Stimulated activated effector memory CD8-positive, alpha-beta T cell treated with anti-CD3 and anti-CD28 coated beads, Interleukin-12 subunit alpha, Interleukin-12 subunit beta, amount 100 ng/mL, for 72 hours (primary cell): ENCODE data around the gene WNT1.
A peak's percentile ranks its signal among the peaks of the same experiment; 100 is the strongest.

Experiments
- ATAC-seq: fragments of 150-1000 bp; cut with Tn5 transposase; 2 replicates; pipeline ENCODE4 v1.10.0; 2021
- DNase-seq, 2 donors: peaks; one replicate each; pipeline ENCODE4 v3.0.0; 2021 to 2022; ENCODE audit warnings: low spot score in 2 of 2
- H3K27ac Mint-ChIP-seq: one replicate; pipeline ENCODE4 v1.8.0; 2022; ENCODE audit warnings: mild to moderate bottlenecking, mixed read lengths
- H3K36me3 Mint-ChIP-seq: one replicate; pipeline ENCODE4 v1.8.0; 2022; ENCODE audit warnings: mild to moderate bottlenecking, mixed read lengths
- H3K4me1 Mint-ChIP-seq: one replicate; pipeline ENCODE4 v1.8.0; 2022; ENCODE audit warnings: mixed read lengths
- H3K4me3 Mint-ChIP-seq: one replicate; pipeline ENCODE4 v1.8.0; 2022; ENCODE audit warnings: mild to moderate bottlenecking, mixed read lengths
- H3K9me3 Mint-ChIP-seq: one replicate; pipeline ENCODE4 v1.8.0; 2022; ENCODE audit warnings: mixed read lengths

Gene WNT1

DNA sequence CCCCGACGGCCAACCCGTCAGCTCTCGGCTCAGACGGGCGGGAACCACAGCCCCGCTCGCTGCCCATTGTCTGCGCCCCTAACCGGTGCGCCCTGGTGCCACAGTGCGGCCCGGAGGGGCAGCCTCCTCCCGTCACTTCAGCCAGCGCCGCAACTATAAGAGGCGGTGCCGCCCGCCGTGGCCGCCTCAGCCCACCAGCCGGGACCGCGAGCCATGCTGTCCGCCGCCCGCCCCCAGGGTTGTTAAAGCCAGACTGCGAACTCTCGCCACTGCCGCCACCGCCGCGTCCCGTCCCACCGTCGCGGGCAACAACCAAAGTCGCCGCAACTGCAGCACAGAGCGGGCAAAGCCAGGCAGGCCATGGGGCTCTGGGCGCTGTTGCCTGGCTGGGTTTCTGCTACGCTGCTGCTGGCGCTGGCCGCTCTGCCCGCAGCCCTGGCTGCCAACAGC, at the start of gene WNT1:
Gene WNT1 (plus strand): TSS at position 32 of the 450 bp plus-strand sequence. CDS start 329 bp downstream, at position 361.
- Mint-ChIP-seq H3K9me3 (no peaks in the 10 kb centered on the region), H3K36me3 (peaks cover 14% of the 10 kb centered on the region), H3K4me1 (peaks cover 70% of the 10 kb centered on the region), H3K4me3 (peak within 1 kb of the TSS; percentile 80), H3K27ac (peak within 1 kb of the TSS; percentile 89)
- peak; percentile 3 for ATAC-seq
- DNase-seq = no peak

DNA sequence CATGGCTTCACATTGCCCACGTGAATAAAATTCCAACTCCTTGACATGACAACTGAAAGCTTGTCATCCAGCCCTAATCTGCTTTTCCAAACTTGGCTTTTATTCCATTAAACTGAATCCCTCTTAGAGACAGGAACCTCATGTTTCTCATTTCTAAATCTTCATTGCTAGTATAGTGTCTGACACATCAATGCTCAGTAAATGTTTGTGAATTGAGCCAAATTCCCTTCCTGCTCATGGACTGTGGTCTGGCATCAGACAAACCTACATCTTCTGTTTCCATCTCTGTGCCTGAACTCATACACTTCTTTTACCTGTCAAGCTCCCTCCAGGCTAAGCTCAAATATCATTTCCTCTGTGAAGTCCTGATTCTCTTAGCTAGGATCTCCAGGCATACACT, 48.6 kb upstream of the WNT1 start:
- H3K36me3 Mint-ChIP-seq = peaks cover 64% of the 10 kb centered on the region
- no peak overlapping the region for H3K4me3 Mint-ChIP-seq
- DNase-seq = no peak
- H3K27ac Mint-ChIP-seq = peak overlapping the region; percentile 44
- no peaks in the 10 kb centered on the region for H3K9me3 Mint-ChIP-seq
- peaks cover 67% of the 10 kb centered on the region for H3K4me1 Mint-ChIP-seq
- ATAC-seq = no peak

DNA sequence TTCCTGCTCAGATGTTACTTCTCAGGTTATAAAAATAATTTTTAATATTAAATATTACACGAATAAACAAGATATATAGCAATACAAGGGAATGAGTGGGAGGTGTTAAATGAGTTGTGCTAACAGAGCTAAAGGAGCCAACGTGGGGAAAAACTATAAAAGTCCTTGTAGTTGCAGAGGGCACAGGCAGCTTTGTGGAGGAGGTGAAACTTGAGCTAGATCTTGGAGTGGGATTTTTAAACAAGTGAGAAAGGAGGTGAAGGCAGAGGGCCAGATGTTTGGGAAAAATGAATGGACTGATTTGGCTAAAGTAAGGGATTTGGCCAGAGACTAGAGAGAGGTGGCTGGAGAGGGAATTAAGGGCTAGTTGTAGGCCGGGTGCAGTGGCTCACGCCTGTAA, 47.6 kb upstream of the WNT1 start:
- H3K27ac Mint-ChIP-seq = peak overlapping the region; percentile 76
- H3K4me3 Mint-ChIP-seq = no peak overlapping the region
- H3K4me1 Mint-ChIP-seq = peaks cover 75% of the 10 kb centered on the region
- H3K9me3 Mint-ChIP-seq = no peaks in the 10 kb centered on the region
- peaks cover 63% of the 10 kb centered on the region for H3K36me3 Mint-ChIP-seq
- ATAC-seq (no peak), DNase-seq (no peak)

DNA sequence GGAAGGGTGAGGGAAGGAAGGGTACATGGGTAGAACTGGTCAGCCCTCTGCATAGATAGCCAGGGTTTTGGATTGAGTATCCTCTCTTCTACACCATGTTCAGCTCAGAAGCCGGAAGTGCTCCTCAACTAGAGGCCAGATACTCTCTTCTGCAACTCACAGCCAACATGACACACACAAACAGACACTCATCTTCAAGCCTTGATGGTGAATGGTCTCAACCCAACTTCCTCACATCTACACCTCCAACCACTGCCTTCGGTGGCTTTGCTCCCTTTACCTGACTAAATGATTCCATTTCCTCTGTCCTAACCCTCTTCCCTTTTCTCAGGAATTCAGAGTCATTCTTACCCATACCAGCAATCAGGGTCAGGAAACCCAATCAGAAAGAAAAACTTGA, 45.2 kb upstream of the WNT1 start:
- peaks cover 61% of the 10 kb centered on the region for H3K36me3 Mint-ChIP-seq
- H3K27ac Mint-ChIP-seq = peak overlapping the region; percentile 97
- H3K4me3 Mint-ChIP-seq = peak overlapping the region; percentile 74
- DNase-seq (peak in 1 of 2 donors; percentile 56), ATAC-seq (peak; percentile 84)
- H3K4me1 Mint-ChIP-seq = peaks cover 75% of the 10 kb centered on the region
- H3K9me3 Mint-ChIP-seq = no peaks in the 10 kb centered on the region

DNA sequence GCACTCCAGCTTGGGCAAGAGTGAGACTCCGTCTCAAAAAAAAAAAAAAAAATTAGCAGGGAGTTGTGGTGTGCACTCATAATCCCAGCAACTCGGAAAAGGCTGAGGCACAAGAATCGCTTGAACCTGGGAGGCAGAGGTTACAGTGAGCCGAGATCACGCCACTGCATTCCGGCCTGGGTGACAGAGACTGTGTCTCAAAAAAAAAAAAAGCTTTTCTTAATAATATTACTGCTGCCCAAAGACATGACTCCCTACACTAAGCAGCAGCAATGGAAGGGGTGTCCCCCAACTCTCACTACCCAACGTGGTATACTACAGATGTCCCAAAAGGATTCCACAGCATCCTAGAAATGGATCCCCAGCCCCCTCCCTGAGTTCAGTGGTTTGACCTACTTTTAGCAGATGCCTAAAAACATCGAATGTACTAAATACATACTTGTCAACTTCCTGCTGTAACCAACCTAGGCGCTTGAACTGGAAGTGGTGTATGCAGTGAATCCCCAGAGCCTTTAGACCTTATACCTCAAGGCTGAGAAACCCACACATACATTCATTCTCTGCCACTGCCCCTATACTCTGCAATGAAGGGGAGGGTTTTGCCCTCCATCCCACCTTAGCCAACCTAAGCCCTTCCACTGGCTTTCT, 44.3 kb upstream of the WNT1 start:
- peak in 1 of 2 donors; percentile 57 for DNase-seq
- Mint-ChIP-seq H3K4me3 (peak overlapping the region; percentile 74), H3K9me3 (no peaks in the 10 kb centered on the region), H3K27ac (peak overlapping the region; percentile 97), H3K36me3 (peaks cover 66% of the 10 kb centered on the region), H3K4me1 (peaks cover 75% of the 10 kb centered on the region)
- peak; percentile 92 for ATAC-seq

DNA sequence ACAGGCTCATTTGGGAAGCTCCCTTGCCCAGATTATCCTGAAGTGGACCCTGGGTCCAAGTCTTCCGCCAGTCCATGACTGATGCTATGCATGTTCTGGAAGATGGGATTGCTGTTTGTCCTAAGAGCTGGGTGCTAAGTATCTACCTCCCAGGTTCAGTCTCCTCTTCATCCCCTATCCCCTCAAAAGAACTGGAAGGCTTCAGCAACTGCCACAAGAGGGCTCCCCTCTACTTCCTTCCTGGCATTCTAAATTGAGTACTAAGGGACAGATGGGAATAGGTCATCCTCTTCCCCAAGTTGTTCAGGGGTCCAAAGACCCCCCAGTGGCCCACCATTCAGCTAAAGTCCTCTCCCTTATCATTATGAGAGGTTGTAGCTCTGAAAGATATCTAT, 43.8 kb upstream of the WNT1 start:
- peaks cover 64% of the 10 kb centered on the region for H3K36me3 Mint-ChIP-seq
- peak overlapping the region; percentile 74 for H3K4me3 Mint-ChIP-seq
- ATAC-seq (no peak), DNase-seq (no peak)
- H3K4me1 Mint-ChIP-seq = peaks cover 73% of the 10 kb centered on the region
- peak overlapping the region; percentile 97 for H3K27ac Mint-ChIP-seq
- H3K9me3 Mint-ChIP-seq = no peaks in the 10 kb centered on the region

DNA sequence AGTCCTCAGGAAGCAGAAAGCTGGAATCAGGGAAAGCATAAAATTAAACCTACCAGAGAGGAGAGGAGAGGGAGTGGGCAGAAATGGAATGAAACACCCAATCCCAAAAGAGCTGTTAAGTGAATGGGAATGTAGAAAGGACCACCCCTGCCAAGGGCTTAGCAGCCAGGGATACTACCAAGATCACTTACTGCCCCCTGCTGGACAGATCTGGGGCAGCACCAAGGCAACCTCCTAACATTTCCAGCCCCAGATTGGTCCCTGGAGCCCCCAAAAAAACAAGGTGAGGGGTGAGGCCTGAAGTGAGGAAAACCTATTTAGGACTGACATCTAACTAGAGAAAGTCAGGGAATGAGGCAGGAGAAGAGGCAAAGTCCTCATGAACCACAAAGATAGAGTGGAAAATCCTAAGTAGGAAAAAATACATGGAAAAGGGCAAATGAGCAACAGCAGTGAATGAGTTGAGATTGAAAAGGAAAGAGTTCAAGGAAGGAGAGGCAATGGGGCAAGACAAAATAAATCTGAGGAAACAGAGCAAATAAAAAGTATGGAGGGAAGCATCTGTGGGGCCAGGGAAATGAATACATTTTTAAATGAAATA, 41.6 kb upstream of the WNT1 start:
- Mint-ChIP-seq H3K9me3 (no peaks in the 10 kb centered on the region), H3K27ac (peak overlapping the region; percentile 65), H3K4me1 (peaks cover 52% of the 10 kb centered on the region), H3K36me3 (peaks cover 62% of the 10 kb centered on the region), H3K4me3 (no peak overlapping the region)
- peak; percentile 39 for ATAC-seq
- peak; percentile 83 to 91 for DNase-seq

DNA sequence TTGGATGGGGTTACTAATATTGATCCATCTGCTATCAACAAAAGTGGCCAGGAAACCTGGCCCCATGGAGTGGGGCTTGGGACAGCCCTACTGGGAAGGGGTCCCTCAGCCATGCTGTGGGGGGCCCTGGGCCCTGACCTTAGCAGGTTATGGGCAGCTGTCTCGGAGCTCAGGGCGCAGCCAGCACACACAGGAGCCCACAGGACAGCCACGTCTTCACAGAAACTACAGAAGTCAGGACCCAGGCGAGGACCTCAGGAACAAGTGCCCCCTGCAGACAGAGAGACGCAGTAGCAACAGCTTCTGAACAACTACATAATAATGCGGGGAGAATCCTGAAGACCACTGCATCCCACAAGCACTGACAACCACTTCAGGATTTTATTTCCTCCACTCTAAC, 41.0 kb upstream of the WNT1 start:
- peaks cover 62% of the 10 kb centered on the region for H3K36me3 Mint-ChIP-seq
- no peak overlapping the region for H3K4me3 Mint-ChIP-seq
- H3K27ac Mint-ChIP-seq = peak overlapping the region; percentile 65
- peaks cover 53% of the 10 kb centered on the region for H3K4me1 Mint-ChIP-seq
- H3K9me3 Mint-ChIP-seq = no peaks in the 10 kb centered on the region
- DNase-seq (no peak), ATAC-seq (no peak)

DNA sequence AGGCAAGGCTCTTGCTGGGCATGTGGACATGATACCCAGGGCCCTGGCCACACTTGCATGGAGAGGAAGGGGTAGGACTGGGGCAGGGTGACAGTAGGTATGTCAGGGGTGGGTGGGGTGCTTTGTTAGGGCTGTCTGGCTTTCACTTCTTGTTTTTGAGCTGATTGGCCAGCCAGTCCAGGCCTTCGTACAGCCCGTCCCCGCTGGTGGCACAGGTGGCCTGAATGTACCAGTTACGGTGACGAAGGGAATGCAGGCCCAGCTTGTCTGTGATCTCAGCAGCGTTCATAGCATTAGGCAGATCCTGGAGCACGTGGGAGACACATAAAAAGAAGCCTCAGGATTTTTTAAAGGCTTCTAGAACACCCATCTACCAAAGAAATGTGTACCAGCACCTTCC, 39.3 kb upstream of the WNT1 start:
- Mint-ChIP-seq H3K36me3 (peaks cover 47% of the 10 kb centered on the region), H3K4me3 (no peak overlapping the region), H3K27ac (no peak overlapping the region), H3K4me1 (peaks cover 41% of the 10 kb centered on the region), H3K9me3 (no peaks in the 10 kb centered on the region)
- ATAC-seq (no peak), DNase-seq (no peak)

DNA sequence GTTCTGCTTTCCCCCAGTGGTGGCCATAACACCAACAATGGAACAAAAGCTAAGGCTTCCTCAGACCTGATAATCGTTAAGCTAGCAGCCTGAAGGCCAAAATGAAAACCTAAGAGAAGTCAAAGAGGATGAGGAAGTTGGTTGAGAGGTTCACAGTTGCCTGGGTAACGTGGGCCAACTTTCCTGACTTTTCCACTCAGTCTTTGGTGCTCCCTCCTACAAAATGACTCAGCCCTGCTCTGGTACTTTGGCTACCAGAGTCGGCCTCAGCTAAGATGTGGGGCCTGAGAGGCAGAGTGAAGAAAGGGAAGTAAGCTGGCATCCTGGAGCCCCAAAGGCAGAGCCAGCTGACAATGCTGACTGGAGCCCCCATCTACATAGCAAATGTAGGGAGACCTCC, 37.9 kb upstream of the WNT1 start:
- Mint-ChIP-seq H3K4me1 (peaks cover 27% of the 10 kb centered on the region), H3K9me3 (no peaks in the 10 kb centered on the region), H3K36me3 (peaks cover 33% of the 10 kb centered on the region), H3K27ac (peak overlapping the region; percentile 51), H3K4me3 (no peak overlapping the region)
- DNase-seq = no peak
- ATAC-seq = no peak

DNA sequence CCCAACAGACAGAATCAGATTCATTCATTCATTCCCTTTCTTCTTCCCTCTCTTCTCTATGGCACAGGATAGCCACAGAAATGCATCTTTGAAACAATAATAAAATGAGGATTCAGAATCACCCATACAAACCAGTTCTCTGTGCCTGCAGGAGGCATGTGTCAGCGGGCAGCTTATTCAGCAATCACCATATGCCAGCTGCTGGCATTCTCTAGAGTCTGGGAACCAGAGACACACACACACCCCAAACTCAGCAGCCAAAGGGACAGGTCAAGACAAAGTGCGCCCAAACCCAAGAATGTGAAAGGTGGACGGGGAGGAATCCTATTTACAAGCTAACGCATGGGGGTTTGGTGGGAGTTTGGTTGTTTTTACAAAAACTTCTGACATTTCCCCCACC, 34.9 kb upstream of the WNT1 start:
- Mint-ChIP-seq H3K27ac (peak overlapping the region; percentile 78), H3K36me3 (peaks cover 25% of the 10 kb centered on the region), H3K4me3 (no peak overlapping the region), H3K4me1 (peaks cover 19% of the 10 kb centered on the region), H3K9me3 (no peaks in the 10 kb centered on the region)
- ATAC-seq (no peak), DNase-seq (no peak)

DNA sequence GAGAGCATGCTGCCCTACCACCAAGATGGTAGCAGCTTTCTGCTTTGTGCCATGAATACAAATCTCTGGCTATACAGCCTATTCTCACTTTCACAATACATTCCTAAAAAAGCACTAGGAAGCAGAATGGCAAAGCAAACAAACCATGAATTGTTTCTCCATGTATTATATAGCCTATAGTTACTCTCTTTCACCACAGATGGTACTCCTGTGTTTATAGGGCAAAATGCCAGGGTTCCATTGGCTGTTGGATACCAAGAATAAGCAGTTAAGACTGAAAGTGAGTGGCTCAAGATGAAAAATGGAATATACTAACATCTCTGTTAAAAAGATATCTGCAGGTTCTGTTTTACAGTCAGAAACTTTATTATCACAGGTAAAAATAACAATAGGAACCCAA, 31.9 kb upstream of the WNT1 start:
- DNase-seq (no peak), ATAC-seq (no peak)
- Mint-ChIP-seq H3K4me3 (no peak overlapping the region), H3K36me3 (peaks cover 8% of the 10 kb centered on the region), H3K4me1 (peaks cover 34% of the 10 kb centered on the region), H3K27ac (peak overlapping the region; percentile 49), H3K9me3 (no peaks in the 10 kb centered on the region)

DNA sequence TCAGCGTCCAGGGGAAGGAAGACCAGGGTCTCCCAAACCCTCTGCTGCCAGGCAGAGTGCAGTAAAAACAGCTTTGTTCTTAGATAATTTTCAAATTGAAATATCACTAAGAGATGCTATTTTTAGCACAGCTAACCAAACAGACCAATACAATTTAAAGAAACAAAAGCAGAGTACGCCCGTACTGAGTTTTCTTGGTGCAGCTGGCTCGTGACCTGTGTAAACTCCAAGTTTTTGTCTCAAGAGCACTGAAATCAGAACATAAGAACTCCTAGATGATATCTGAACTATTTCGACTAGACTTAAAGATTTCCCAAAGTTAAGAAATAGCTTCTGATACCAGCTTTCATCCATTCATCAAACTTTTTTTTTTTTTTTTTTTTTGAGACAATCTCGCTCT, 31.2 kb upstream of the WNT1 start:
- H3K36me3 Mint-ChIP-seq = peaks cover 9% of the 10 kb centered on the region
- H3K4me1 Mint-ChIP-seq = peaks cover 34% of the 10 kb centered on the region
- ATAC-seq = no peak
- peak overlapping the region; percentile 49 for H3K27ac Mint-ChIP-seq
- H3K9me3 Mint-ChIP-seq = no peaks in the 10 kb centered on the region
- DNase-seq = no peak
- H3K4me3 Mint-ChIP-seq = no peak overlapping the region

DNA sequence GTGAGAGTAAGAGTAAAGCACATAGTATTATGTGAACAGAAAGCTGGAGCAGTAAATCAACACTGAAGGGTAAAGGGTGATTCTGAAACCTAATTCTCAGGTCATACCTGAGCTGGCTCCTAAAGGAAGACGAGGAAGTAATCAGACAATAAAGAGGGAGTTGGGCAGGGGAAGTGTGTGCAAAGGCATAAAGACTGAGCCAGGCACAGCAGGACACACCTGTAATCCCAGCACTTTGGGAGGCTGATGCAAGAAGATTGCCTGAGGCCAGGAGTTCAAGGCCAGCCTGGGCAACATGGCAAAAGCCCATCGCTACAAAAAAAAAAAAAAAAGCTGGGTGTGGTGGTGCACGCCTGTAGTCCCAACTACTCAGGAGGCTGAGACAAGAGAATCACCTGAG, 30.4 kb upstream of the WNT1 start:
- DNase-seq (no peak), ATAC-seq (no peak)
- peaks cover 32% of the 10 kb centered on the region for H3K4me1 Mint-ChIP-seq
- H3K4me3 Mint-ChIP-seq = no peak overlapping the region
- peak overlapping the region; percentile 49 for H3K27ac Mint-ChIP-seq
- H3K9me3 Mint-ChIP-seq = no peaks in the 10 kb centered on the region
- H3K36me3 Mint-ChIP-seq = peaks cover 9% of the 10 kb centered on the region

DNA sequence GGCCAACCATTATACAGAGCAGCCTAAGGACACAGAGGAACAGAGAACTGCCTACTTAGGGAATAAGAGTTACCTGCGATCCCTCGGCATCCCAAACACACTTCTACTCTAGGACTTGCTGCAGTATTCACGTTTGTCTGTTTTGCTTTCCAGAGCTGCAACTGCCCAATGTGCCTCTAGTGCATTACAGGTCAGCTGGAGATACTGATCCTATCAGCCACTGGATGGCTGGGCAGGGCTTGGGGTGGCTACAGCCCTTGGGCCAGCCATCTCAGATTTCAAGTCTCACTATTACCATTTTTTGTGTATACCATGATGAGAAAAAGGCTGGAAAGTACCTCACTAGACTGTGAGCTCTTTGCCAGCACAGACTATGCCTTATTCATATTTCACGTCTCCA, 25.4 kb upstream of the WNT1 start:
- DNase-seq (no peak), ATAC-seq (no peak)
- Mint-ChIP-seq H3K36me3 (peaks cover 16% of the 10 kb centered on the region), H3K4me3 (no peak overlapping the region), H3K9me3 (no peaks in the 10 kb centered on the region), H3K4me1 (peaks cover 53% of the 10 kb centered on the region), H3K27ac (no peak overlapping the region)

DNA sequence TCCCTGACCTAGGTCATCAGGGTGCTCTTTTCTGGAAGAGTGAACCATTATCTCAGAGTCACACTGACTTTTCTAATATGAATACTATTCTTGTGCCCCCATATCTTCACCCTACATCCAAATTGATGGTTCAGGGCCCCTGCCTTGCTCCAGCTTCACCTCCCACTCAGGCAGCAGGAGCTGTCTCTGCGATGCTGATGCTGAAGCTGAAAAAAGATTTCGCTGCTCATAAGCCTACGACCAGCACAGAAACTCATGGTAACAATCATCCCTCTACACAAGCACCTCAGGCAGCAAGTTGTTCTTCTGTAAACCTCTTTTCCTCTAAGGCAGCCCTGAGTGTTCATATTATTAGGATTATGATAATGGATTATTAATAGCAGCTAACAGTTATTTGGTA, 24.1 kb upstream of the WNT1 start:
- ATAC-seq (no peak), DNase-seq (no peak)
- H3K4me1 Mint-ChIP-seq = peaks cover 50% of the 10 kb centered on the region
- no peak overlapping the region for H3K27ac Mint-ChIP-seq
- peaks cover 16% of the 10 kb centered on the region for H3K36me3 Mint-ChIP-seq
- no peak overlapping the region for H3K4me3 Mint-ChIP-seq
- no peaks in the 10 kb centered on the region for H3K9me3 Mint-ChIP-seq
